PC-9 (cell line): Measurements from ENCODE around the gene RTBDN. TPM values are rescaled to one million over a fixed set of nuclear protein-coding genes. Genes with fewer than 3 reads are reported as not detected.

ENCODE experiments used
- BruUV-seq: library from RNA; stranded (reverse); fragments of 400-500 nt; replicated peaks from 2 replicates; lab custom pipeline; 2021; lab: Mats Ljungman, UMichigan
- CTCF ChIA-PET: fragments of 300-600 bp; sonication (Branson Sonifier 250); formaldehyde crosslinking; loops from one replicate; lab custom pipeline; 2022; ENCODE audit warnings: antibody characterized with exemption; lab: Charles Lee
- POLR2A ChIA-PET: fragments of 300-600 bp; sonication (Branson Sonifier 250); formaldehyde crosslinking; loops from one replicate; lab custom pipeline; 2022; ENCODE audit warnings: antibody characterized with exemption; ENCODE audit not compliant: unreplicated experiment; lab: Charles Lee
- DNase-seq, 2 experiments: peaks; one replicate each; pipeline versions ENCODE4 v3.0.0 to v3.0.0-alpha.2; 2015 to 2022; ENCODE audit warnings: mixed read lengths in 1 of 2
- H2AFZ ChIP-seq: fragments of 200-600 bp; sonication (generic); 2 replicates; pipeline ENCODE4 v1.8.1; 2017; ENCODE audit warnings: antibody characterized with exemption
- H3F3A ChIP-seq: fragments of 200-600 bp; sonication (generic); 2 replicates; pipeline ENCODE4 v1.8.1; 2017; ENCODE audit warnings: antibody characterized with exemption, mild to moderate bottlenecking, low read depth; ENCODE audit not compliant: insufficient read depth
- H3K27ac ChIP-seq: fragments of 200-600 bp; sonication (generic); 2 replicates; pipeline ENCODE4 v1.6.1; 2016; ENCODE audit warnings: mixed run types
- H3K27me3 ChIP-seq: fragments of 200-600 bp; sonication (generic); 2 replicates; pipeline ENCODE4 v1.6.1; 2016; ENCODE audit warnings: low read depth, mixed run types; ENCODE audit not compliant: insufficient read depth
- H3K36me3 ChIP-seq: fragments of 200-600 bp; sonication (generic); 2 replicates; pipeline ENCODE4 v1.6.1; 2016; ENCODE audit warnings: low read depth, mixed run types
- H3K4me1 ChIP-seq: fragments of 200-600 bp; sonication (generic); replicated peaks from 2 replicates; pipeline ENCODE4 v1.6.1; 2016; ENCODE audit warnings: mixed run types; ENCODE audit not compliant: insufficient read depth
- H3K4me2 ChIP-seq: fragments of 200-600 bp; sonication (generic); 2 replicates; pipeline ENCODE4 v1.6.1; 2017; ENCODE audit warnings: mixed run types
- H3K4me3 ChIP-seq: fragments of 200-600 bp; sonication (generic); 2 replicates; pipeline ENCODE4 v1.6.1; 2016; ENCODE audit warnings: mixed run types
- H3K79me2 ChIP-seq: fragments of 200-600 bp; sonication (generic); 2 replicates; pipeline ENCODE4 v1.6.1; 2017; ENCODE audit warnings: low read depth, mixed run types
- H3K9me2 ChIP-seq: fragments of 200-600 bp; sonication (generic); 2 replicates; pipeline ENCODE4 v1.8.1; 2017; ENCODE audit warnings: mild to moderate bottlenecking; ENCODE audit not compliant: insufficient read depth
- H3K9me3 ChIP-seq: fragments of 200-600 bp; sonication (generic); 2 replicates; pipeline ENCODE4 v1.8.1; 2016; ENCODE audit warnings: low read depth; ENCODE audit not compliant: insufficient read depth
- H4K20me1 ChIP-seq: fragments of 200-600 bp; sonication (generic); 2 replicates; pipeline ENCODE4 v1.8.1; 2017; ENCODE audit not compliant: insufficient read depth
- CTCF ChIP-seq: fragments of 200-600 bp; sonication (generic); conservative IDR thresholded peaks from 2 replicates; pipeline ENCODE4 v1.6.1; 2017; ENCODE audit warnings: mixed run types, antibody characterized with exemption, mild to moderate bottlenecking, moderate library complexity
- EZH2 ChIP-seq: fragments of 200-600 bp; sonication (generic); IDR thresholded peaks from 2 replicates; pipeline ENCODE4 v1.8.0; 2017; ENCODE audit warnings: antibody characterized with exemption, low read depth
- intact Hi-C: fragments of 100-400 bp; cut with micrococcal nuclease; formaldehyde crosslinking; loops from one replicate; pipeline ENCODE4 v1.10.0; 2022; ENCODE audit not compliant: unreplicated experiment
- total RNA-seq: library from RNA; stranded (reverse); gene quantifications from 2 replicates; pipeline ENCODE4 v1.2.3, GENCODE V29; 2021

RTBDN gene
- total RNA-seq, 1 experiment from 2014 or later: 1.0 TPM

- intact Hi-C loops: loop anchor here (10.0 kb wide), 1 partner anchor 1061 kb away; no protein-coding TSS in a partner anchor
- peaks cover 83% of the 10 kb centered on the region for H3K4me1 ChIP-seq
- H3K9me2 ChIP-seq: no peaks in the 10 kb centered on the region
- H3K27ac ChIP-seq: peak overlapping the region; percentile 86
- TF ChIP-seq EZH2 (no peak), CTCF (no peak)
- BruUV-seq: TSS peak; percentile 8
- H3K9me3 ChIP-seq: no peaks in the 10 kb centered on the region
- no peaks in the 10 kb centered on the region for H3K36me3 ChIP-seq
- H3K79me2 ChIP-seq: peaks cover 48% of the 10 kb centered on the region
- peaks cover 79% of the 10 kb centered on the region for H3F3A ChIP-seq
- H4K20me1 ChIP-seq: no peaks in the 10 kb centered on the region
- peak overlapping the region; percentile 65 for H3K4me3 ChIP-seq
- ChIA-PET POLR2A (interaction anchor here (1.5 kb wide), 1 partner anchor 8 kb away, joined by 19 read pairs; the partner anchor contains the start of gene JUNB), CTCF (interaction anchor here (0.8 kb wide), 1 partner anchor 8 kb away, joined by 3 read pairs; the partner anchor contains the start of gene JUNB)
- peak overlapping the region; percentile 91 for H3K4me2 ChIP-seq
- peak in 1 of 2 experiments; percentile 33 for DNase-seq
- H2AFZ ChIP-seq: no peak overlapping the region
- H3K27me3 ChIP-seq: no peaks in the 10 kb centered on the region
Measured at GRCh38 chr19:12783291-12783848, 51.0 kb downstream of the RTBDN start.

GRCh38 chr19:12782424-12783290 lies 51.7 kb downstream of the RTBDN start:
- H3K9me3 ChIP-seq: no peaks in the 10 kb centered on the region
- H4K20me1 ChIP-seq: no peaks in the 10 kb centered on the region
- H3K4me2 ChIP-seq: peak overlapping the region; percentile 91
- no peaks in the 10 kb centered on the region for H3K27me3 ChIP-seq
- POLR2A ChIA-PET: interaction anchor here (0.9 to 1.5 kb wide), 2 partner anchors 9 to 16 kb away, joined by 3 to 19 read pairs; partner anchors contain the start of gene JUNB
- H3K36me3 ChIP-seq: no peaks in the 10 kb centered on the region
- no peaks in the 10 kb centered on the region for H3K9me2 ChIP-seq
- peaks cover 41% of the 10 kb centered on the region for H3K79me2 ChIP-seq
- CTCF ChIA-PET: interaction anchor here (0.5 to 0.9 kb wide), 3 partner anchors 9 to 39 kb away, joined by 3 to 9 read pairs (median 7); partner anchors contain the start of gene JUNB
- peaks cover 78% of the 10 kb centered on the region for H3F3A ChIP-seq
- H3K4me3 ChIP-seq: peak overlapping the region; percentile 65
- DNase-seq: peak in 1 of 2 experiments; percentile 76
- peaks cover 76% of the 10 kb centered on the region for H3K4me1 ChIP-seq
- H3K27ac ChIP-seq: peak overlapping the region; percentile 86
- intact Hi-C loops: loop anchor here (10.0 kb wide), 1 partner anchor 1062 kb away; no protein-coding TSS in a partner anchor
- H2AFZ ChIP-seq: peak overlapping the region; percentile 37
- TF ChIP-seq CTCF (no peak; the same call in 1 of the 2 replicates), EZH2 (no peak)
- BruUV-seq: no TSS peak

GRCh38 chr19:12782174-12782423 lies 52.3 kb downstream of the RTBDN start:
- BruUV-seq: no TSS peak
- POLR2A ChIA-PET: interaction anchor here (0.9 to 1.5 kb wide), 2 partner anchors 10 to 16 kb away, joined by 3 to 19 read pairs; partner anchors contain the start of gene JUNB
- H2AFZ ChIP-seq: peak overlapping the region; percentile 37
- no peak for TF ChIP-seq CTCF
- TF ChIP-seq EZH2: no peak
- peaks cover 35% of the 10 kb centered on the region for H3K79me2 ChIP-seq
- intact Hi-C loops: loop anchor here (10.0 kb wide), 1 partner anchor 1063 kb away; no protein-coding TSS in a partner anchor
- H3K4me2 ChIP-seq: peak overlapping the region; percentile 91
- H3F3A ChIP-seq: peaks cover 77% of the 10 kb centered on the region
- DNase-seq: no peak
- H3K4me1 ChIP-seq: peaks cover 75% of the 10 kb centered on the region
- no peaks in the 10 kb centered on the region for H3K9me3 ChIP-seq
- H3K9me2 ChIP-seq: no peaks in the 10 kb centered on the region
- peak overlapping the region; percentile 65 for H3K4me3 ChIP-seq
- H4K20me1 ChIP-seq: no peaks in the 10 kb centered on the region
- peak overlapping the region; percentile 86 for H3K27ac ChIP-seq
- CTCF ChIA-PET: interaction anchor here (0.9 kb wide), 1 partner anchor 11 kb away, joined by 7 read pairs; no protein-coding TSS in a partner anchor
- H3K36me3 ChIP-seq: no peaks in the 10 kb centered on the region
- H3K27me3 ChIP-seq: no peaks in the 10 kb centered on the region
